ENCODE data around the gene CHST5.
"Not testable (repeated sequence)": the region's sequence is repeated elsewhere in the genome, so short reads cannot be mapped to it uniquely, and the experiment has no call there.

Gene CHST5

GRCh38 chr16:75502916-75503605 is 32.8 kb downstream of the CHST5 start:
- no peak for DNase-seq

- not testable (repeated sequence) for DNase-seq
Observed at GRCh38 chr16:75501820-75502219, 34.1 kb downstream of the CHST5 start.

GRCh38 chr16:75501359-75501758 is 34.5 kb downstream of the CHST5 start:
- DNase-seq: no peak

- DNase-seq: not testable (repeated sequence)
Observed at GRCh38 chr16:75498605-75499322, 37.1 kb downstream of the CHST5 start.

GRCh38 chr16:75497558-75497957 is 38.4 kb downstream of the CHST5 start:
- no peak for DNase-seq

- no peak for DNase-seq
Observed at GRCh38 chr16:75495076-75495674, 40.7 kb downstream of the CHST5 start, which contains the start of gene CHST6. Gene CHST6, minus strand, starts transcription at chr16:75495441. Its CDS starts 15,613 bp downstream, at chr16:75479828.

GRCh38 chr16:75494661-75495075 is 41.2 kb downstream of the CHST5 start:
- no peak for DNase-seq

GRCh38 chr16:75494184-75494583 is 41.7 kb downstream of the CHST5 start:
- DNase-seq: no peak

GRCh38 chr16:75491876-75492275 is 44.0 kb downstream of the CHST5 start:
- DNase-seq: no peak

GRCh38 chr16:75488322-75488721 is 47.6 kb downstream of the CHST5 start:
- DNase-seq: no peak

- DNase-seq: no peak
Observed at GRCh38 chr16:75486676-75487313, 49.1 kb downstream of the CHST5 start.

GRCh38 chr16:75486014-75486675 is 49.8 kb downstream of the CHST5 start:
- no peak for DNase-seq

GRCh38 chr16:75485230-75486013 is 50.5 kb downstream of the CHST5 start:
- no peak for DNase-seq

GRCh38 chr16:75483222-75483621 is 52.7 kb downstream of the CHST5 start:
- DNase-seq: no peak

GRCh38 chr16:75482434-75483205 is 53.3 kb downstream of the CHST5 start:
- no peak for DNase-seq

GRCh38 chr16:75481475-75481874 is 54.4 kb downstream of the CHST5 start:
- no peak for DNase-seq

- DNase-seq: no peak
Observed at GRCh38 chr16:75479421-75479990, 56.4 kb downstream of the CHST5 start.

All from stimulated activated naive CD4-positive, alpha-beta T cell treated with Interleukin-2 at 50 U/mL for 16 hours (primary cell).